ENCODE data around the gene LRP4. TPM values are rescaled to one million over a fixed set of nuclear protein-coding genes. Genes with fewer than 3 reads are reported as not detected.

LRP4 gene
- total RNA-seq, 2 donors from 2014 or later: 22.5 to 29.6 TPM

DNA sequence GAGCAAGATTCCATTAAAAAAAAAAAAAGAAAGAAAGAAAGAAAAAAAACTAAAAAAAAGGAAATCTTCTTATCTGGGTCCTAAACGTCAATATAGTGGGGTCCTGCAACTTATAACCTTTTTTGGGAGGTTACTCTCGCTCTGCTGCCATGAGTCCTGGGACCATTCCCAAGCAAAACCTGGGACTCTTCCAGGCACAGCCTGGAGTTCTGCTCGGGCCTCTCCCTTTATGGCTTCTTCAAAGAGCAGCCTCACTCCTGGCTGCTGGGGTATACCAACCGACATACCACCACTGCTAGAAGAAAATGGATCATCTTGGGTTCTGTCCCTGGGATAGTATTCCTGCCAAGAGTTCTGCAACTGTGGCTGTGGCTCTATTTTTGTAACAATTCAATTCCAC lies 58.1 kb downstream of the LRP4 start:
- no peaks in the 10 kb centered on the region for H3K9me3 ChIP-seq
- no peak overlapping the region for H3K27ac ChIP-seq
- TF ChIP-seq, protein P1, sequence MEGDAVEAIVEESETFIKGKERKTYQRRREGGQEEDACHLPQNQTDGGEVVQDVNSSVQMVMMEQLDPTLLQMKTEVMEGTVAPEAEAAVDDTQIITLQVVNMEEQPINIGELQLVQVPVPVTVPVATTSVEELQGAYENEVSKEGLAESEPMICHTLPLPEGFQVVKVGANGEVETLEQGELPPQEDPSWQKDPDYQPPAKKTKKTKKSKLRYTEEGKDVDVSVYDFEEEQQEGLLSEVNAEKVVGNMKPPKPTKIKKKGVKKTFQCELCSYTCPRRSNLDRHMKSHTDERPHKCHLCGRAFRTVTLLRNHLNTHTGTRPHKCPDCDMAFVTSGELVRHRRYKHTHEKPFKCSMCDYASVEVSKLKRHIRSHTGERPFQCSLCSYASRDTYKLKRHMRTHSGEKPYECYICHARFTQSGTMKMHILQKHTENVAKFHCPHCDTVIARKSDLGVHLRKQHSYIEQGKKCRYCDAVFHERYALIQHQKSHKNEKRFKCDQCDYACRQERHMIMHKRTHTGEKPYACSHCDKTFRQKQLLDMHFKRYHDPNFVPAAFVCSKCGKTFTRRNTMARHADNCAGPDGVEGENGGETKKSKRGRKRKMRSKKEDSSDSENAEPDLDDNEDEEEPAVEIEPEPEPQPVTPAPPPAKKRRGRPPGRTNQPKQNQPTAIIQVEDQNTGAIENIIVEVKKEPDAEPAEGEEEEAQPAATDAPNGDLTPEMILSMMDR (IDR thresholded peaks at IDR 0.05): no peak
- no peak overlapping the region for H3K4me3 ChIP-seq
- no peaks in the 10 kb centered on the region for H3K4me1 ChIP-seq
- H3K27me3 ChIP-seq: no peaks in the 10 kb centered on the region
- no peak for DNase-seq (ENCODE audit: low spot score)
- H3K36me3 ChIP-seq: peaks cover 40% of the 10 kb centered on the region

GRCh38 chr11:46858920-46859546 lies 59.3 kb downstream of the LRP4 start:
- Histone ChIP-seq H3K4me1 (no peaks in the 10 kb centered on the region), H3K4me3 (no peak overlapping the region), H3K27ac (no peak overlapping the region), H3K27me3 (no peaks in the 10 kb centered on the region), H3K9me3 (no peaks in the 10 kb centered on the region), H3K36me3 (peaks cover 28% of the 10 kb centered on the region)
- DNase-seq (ENCODE audit: low spot score): no peak
- TF ChIP-seq, protein P1 (IDR thresholded peaks at IDR 0.05): no peak

DNA sequence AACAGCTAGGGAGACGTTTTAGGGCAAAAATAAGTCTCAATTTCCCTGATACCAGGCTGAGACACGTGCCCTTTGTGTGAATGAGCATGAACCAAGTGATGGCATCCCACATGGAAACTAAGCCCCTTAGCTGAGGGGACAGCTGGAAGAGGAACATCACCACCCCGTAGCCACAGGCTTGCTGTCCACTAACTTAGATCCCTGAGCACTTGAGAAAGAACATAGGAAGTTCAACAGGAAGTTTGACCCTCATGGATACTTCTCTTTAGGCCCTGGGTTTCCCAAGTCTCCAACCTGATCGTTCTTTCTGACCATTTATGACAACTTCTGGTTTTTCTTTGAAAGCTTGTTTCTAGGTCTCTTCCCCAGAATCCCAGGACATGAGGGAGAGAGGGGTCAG lies 60.7 kb downstream of the LRP4 start:
- Histone ChIP-seq H3K27ac (no peak overlapping the region), H3K4me3 (no peak overlapping the region), H3K27me3 (no peaks in the 10 kb centered on the region), H3K36me3 (peaks cover 18% of the 10 kb centered on the region), H3K9me3 (no peaks in the 10 kb centered on the region), H3K4me1 (no peaks in the 10 kb centered on the region)
- TF ChIP-seq, protein P1 (IDR thresholded peaks at IDR 0.05): no peak
- DNase-seq (ENCODE audit: low spot score): no peak

DNA sequence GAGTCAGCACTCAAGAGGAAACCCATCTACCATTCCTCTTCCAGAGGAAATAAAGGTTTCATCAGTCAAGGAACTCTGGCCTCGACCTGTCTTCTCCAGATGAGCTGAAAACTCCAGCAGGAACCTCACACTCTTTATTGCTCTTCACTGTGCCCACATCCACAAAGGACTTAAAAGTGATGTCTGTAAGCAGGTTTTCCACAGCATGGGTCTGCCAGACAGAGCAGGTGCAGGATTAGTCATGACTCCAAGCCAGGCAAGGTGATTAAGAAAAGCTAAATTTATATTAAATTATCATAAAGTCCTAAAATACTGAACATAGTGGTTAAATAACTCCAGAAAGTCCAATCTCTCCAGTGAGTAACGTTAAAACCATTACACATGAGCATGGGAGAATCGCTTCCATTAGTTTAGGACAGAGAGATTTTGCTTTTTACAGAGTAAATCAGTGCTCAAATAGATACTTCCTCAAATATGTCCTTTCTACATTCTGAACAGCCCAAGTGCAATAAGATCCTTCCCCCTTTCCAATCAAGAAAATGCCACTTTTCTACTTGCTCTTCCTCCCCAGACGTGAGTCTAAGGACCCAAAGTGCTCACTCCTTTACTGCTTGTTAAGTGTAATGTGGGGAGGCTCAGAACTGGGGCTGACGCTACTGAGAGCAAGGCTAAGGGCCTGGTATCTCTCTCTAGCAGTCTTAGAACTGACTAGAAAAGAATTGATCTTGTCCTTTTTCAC lies 61.6 kb downstream of the LRP4 start:
- DNase-seq (ENCODE audit: low spot score): no peak
- TF ChIP-seq, protein P1 (IDR thresholded peaks at IDR 0.05): no peak
- Histone ChIP-seq H3K27me3 (no peaks in the 10 kb centered on the region), H3K27ac (no peak overlapping the region), H3K9me3 (no peaks in the 10 kb centered on the region), H3K4me1 (no peaks in the 10 kb centered on the region), H3K36me3 (peaks cover 12% of the 10 kb centered on the region), H3K4me3 (no peak overlapping the region)

GRCh38 chr11:46855863-46856262 lies 62.5 kb downstream of the LRP4 start:
- Histone ChIP-seq H3K4me3 (no peak overlapping the region), H3K27ac (no peak overlapping the region), H3K27me3 (no peaks in the 10 kb centered on the region), H3K36me3 (peaks cover 12% of the 10 kb centered on the region), H3K4me1 (no peaks in the 10 kb centered on the region), H3K9me3 (no peaks in the 10 kb centered on the region)
- DNase-seq (ENCODE audit: low spot score): no peak
- TF ChIP-seq, protein P1 (IDR thresholded peaks at IDR 0.05): no peak

All from right atrium auricular region (tissue), 2 donors.